NCI-H146 (cell line): ENCODE results near the gene TCTA.
A peak's percentile ranks its signal among the peaks of the same experiment; 100 is the strongest.

Source experiments
- DNase-seq: peaks from one replicate; lab custom pipeline; 2025; lab: John Stamatoyannopoulos, UW

TCTA gene

GRCh38 chr3:49410846-49411534 lies 1.2 kb upstream of the TCTA start:
- DNase-seq, result no peak

GRCh38 chr3:49411535-49411967 lies 672 bp upstream of the TCTA start:
- peak; percentile 42 for DNase-seq

DNA sequence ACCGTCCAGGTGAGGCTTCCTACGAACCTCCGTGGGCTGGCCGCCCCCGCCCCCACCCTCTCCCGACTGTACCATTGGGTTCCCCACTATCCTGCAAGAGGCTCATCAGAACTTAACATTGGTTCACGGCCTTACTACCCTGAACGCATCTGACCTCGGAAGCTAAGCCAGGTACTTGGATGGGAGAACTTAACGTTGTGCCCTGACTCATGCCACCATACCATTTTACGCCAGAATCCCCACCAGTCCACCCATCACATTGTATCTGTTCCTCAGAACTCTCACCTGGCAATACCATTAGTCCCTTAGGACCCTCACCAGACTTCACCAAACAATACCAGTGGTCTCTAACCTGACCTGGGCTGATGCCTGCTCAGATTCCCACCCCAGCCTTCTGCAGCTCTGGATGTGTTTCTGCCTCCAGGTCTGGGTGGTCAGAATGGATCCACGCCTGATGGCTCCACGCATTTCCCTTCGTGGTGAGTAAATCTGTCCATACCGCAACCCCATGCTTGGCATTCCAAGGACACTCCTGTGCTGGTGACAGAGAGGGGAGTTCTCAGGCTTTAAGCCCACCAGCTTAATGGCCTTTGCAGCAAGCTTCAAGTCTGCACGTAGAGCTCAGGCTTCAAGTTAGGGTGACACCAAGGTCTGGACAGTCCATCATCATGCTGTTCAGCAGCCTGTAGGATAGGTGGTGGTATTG lies 562 bp downstream of the TCTA start:
- DNase-seq, result no peak

DNA sequence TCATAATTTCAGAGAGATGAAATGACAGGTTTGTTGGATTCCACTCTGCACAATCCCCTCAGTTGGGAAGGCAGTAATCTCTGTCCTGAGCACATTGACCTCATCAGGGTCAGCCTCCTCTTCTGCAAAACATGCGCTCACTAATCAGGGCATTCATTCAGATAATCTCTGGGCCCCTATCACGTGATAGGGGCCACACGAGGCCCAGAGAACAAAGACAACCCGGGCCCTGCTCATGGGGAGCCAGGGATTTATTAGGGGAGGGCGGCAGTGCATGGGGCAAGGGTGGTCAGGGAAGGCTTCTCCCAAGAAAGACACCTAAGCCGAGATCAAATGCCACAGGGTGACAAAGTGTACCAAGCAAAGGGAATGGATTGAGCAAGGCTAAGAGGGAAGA lies 1.1 kb downstream of the TCTA start:
- DNase-seq, result no peak

DNA sequence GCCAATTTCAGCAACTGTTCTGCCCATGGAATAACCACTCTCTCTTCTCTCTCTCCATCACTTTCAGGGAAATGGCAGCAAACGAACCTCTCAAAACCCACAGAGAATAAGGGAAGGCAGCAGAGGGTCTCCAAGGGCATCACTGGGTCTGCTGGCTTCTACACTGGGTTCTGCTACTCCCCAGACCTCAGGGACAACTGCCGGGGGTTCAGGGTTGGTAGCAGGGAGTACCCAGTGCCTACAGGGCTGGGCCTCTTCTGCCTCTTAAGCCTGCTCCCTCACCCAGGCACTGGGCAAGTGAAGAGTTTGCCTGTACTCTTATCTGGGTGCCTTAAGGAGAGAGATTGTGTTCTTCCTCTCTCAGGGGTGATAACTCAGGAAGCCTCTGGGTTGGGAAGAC lies 2.5 kb downstream of the TCTA start:
- DNase-seq, result no peak

GRCh38 chr3:49415931-49416601 lies 3.8 kb downstream of the TCTA start:
- DNase-seq, result no peak

DNA sequence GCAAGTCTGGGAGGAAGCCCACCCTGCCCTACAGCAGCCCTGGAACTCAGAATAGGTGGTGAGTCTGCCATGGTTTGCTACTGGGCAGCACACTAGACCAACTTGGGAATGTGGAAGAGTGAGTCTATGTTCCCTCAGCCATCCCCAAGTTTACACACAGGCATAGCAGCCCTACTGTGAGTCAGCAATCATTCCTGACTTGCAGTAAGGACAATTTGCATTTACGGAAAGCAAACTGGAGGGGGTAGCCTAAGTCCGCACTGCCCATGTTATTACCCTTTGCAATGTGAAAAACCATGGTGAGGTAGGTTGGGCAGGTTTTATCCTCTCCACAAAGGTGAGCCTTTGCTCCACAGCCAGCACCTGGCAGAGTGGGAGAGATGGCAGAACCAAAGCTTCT lies 4.6 kb downstream of the TCTA start:
- DNase-seq, result no peak

GRCh38 chr3:49417516-49418120 lies 5.4 kb downstream of the TCTA start:
- no peak for DNase-seq

DNA sequence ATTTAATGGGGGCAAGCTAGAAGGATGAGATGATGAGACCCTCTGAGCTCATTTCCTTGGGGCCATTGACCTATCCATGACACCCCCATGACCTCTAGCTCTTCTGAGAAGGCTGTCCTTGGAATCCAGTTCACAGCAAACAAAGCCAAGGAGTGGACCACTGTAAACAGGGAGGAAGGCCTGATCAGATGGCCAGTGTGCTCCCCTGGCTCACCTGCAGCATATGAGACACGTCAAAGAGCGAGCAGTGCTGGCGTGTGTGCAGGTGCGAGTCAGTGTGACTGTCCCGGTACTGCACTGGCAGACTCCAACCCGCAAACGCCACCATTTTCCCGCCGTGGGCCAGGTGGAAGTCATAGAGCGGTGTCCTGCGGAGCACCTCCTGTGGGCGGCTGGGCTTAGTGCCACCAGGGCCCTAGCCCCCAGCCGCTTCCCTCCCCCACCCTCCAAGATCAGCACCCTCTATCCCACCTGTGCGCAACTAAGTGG lies 9.7 kb downstream of the TCTA start:
- DNase-seq, result no peak

GRCh38 chr3:49422379-49423248 lies 10.4 kb downstream of the TCTA start, which contains the start of gene AMT:
TSS of gene AMT (minus strand) at chr3:49422473. CDS start at chr3:49422450, 23 bp downstream.
- DNase-seq, result no peak

- DNase-seq, result no peak
Observed at GRCh38 chr3:49424816-49425215, 12.6 kb downstream of the TCTA start.

DNA sequence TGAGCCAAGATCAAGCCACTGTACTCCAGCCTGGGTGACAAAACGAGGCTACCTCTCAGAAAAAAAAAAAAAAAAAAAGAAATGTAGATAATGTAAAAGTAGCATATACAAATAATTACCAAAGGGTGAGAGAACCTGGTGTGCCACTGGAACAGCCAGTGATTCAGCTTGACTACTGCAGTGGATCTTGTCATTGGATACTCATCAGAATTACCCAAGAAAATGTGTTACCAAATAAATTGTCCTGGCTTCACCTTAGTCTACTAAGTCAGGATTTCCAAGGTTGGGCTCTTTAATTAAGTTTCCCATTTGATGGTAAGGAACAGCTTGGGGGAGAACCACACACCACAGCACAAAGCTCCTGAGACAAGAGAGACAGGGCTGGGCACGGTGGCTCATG lies 15.4 kb downstream of the TCTA start:
- DNase-seq, result no peak

DNA sequence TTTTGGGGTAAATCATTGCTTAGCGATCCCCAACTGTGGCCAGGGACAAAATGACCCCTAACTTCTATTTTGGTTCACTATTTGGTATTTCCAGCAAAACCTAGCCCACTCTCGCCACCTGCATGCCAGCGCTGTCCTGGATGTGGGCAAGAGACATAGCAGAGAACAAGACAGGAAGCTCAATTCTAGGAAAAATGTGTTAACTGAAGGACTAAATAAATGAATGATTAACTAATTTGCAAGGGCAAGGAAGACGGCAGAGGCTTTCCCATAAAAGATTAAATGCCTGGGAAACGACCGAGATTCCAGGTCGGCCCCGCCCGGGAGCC lies 16.5 kb downstream of the TCTA start:
- DNase-seq, result no peak

GRCh38 chr3:49434731-49435130 lies 22.5 kb downstream of the TCTA start:
- no peak for DNase-seq

DNA sequence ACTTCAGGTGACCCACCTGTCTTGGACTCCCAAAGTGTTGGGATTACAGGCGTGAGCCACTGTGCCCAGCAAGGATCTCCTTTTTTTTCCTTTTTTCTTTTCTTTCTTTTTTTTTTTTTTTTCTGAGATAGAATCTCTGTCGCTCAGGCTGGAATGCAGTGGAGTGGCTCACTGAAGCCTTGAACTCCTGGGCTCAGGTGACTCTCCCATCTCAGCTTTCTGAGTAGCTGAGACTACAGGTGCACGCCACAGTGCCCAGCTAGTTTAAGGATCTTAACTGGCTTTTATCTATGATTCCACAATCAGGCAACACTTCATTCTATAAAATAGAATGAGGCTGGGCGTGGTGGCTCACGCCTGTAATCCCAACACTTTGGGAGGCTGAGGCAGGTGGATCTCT lies 33.2 kb downstream of the TCTA start:
- no peak for DNase-seq

- DNase-seq, result no peak
Observed at GRCh38 chr3:49453621-49454020, 41.4 kb downstream of the TCTA start.

DNA sequence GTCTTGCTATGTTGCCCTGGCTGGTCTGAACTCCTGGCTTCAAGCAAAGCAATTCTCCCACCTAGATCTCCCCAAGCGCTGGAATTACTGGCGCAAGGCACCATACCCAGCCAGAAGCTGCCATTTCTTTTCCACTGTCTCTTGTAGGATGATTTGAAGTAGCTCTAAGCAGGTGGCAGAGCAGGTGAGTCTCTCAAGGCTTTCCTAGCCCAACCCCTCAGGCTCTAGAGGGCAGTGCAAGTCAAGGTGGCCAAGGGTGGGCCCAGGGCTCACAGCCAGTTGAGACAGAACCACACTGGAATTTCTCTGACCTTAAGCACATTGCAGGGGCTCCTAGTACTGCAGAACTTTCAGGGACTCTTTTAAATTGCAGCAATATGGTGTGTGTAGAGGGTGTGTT lies 42.2 kb downstream of the TCTA start:
- peak; percentile 41 for DNase-seq

GRCh38 chr3:49454898-49455681 lies 42.9 kb downstream of the TCTA start:
- DNase-seq, result no peak

- no peak for DNase-seq
Observed at GRCh38 chr3:49456466-49456865, 44.2 kb downstream of the TCTA start.

DNA sequence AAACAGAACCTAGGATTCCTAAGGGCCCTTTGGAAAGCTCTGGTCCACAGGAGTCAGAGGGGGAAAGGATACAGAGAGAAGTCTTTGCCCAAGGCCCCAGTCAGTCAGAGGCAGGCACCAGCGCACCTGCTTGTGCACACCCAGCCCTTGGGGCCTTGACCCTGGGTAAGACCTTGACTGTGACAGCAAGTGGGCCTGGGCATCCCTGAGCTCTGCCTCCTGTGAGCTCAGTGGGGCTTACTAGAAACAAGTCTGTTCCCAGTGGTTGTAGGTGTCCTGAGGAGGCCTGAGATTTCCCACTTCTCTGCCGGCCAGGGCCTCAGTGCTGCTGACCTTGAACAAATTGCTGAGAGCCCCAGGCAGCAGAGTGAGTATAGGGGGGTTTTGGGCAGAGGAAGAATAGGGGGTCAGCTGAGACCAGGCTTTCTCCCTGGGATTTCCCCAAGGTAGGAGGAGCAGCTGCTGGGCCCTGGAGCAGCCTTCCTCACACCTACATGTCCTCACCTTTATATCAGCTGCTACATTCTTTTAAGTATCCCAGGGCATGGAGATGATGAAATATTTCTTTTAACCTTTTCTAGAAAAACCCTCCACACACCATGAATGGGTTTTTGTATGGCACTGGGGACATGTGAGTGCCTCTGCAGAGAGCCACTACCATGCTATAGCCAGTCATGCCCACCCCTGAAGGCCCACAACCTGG lies 48.1 kb downstream of the TCTA start:
- no peak for DNase-seq
